HG02623 (cell line): ENCODE results near the gene TPO.
"Not testable (repeated sequence)": the region's sequence is repeated elsewhere in the genome, so short reads cannot be mapped to it uniquely, and the experiment has no call there.

Experiments
- ATAC-seq: cut with Tn5 transposase; IDR thresholded peaks from one replicate; pipeline ENCODE4 v1.9.1; 2021; ENCODE audit warnings: moderate library complexity; ENCODE audit not compliant: unreplicated experiment

TPO gene

GRCh38 chr2:1413156-1413710 is at the start of gene TPO:
TPO (plus strand) TSS chr2:1413463; CDS start chr2:1414409, 946 bp downstream.
- no peak for ATAC-seq

GRCh38 chr2:1366546-1367134 is 46.6 kb upstream of the TPO start:
- ATAC-seq = no peak

- ATAC-seq = no peak
Observed at GRCh38 chr2:1367601-1368000, 45.7 kb upstream of the TPO start.

GRCh38 chr2:1369905-1370304 is 43.4 kb upstream of the TPO start:
- ATAC-seq = no peak

- ATAC-seq = no peak
Observed at GRCh38 chr2:1370461-1370860, 42.8 kb upstream of the TPO start.

- ATAC-seq = no peak
Observed at GRCh38 chr2:1371082-1371481, 42.2 kb upstream of the TPO start.

- ATAC-seq = no peak
Observed at GRCh38 chr2:1373830-1374229, 39.4 kb upstream of the TPO start.

- ATAC-seq = no peak
Observed at GRCh38 chr2:1374287-1374686, 39.0 kb upstream of the TPO start.

- ATAC-seq = no peak
Observed at GRCh38 chr2:1375794-1376193, 37.5 kb upstream of the TPO start.

GRCh38 chr2:1377473-1377872 is 35.8 kb upstream of the TPO start:
- ATAC-seq = no peak

GRCh38 chr2:1378456-1379150 is 34.7 kb upstream of the TPO start:
- no peak for ATAC-seq

GRCh38 chr2:1381644-1382043 is 31.6 kb upstream of the TPO start:
- ATAC-seq = no peak

GRCh38 chr2:1387954-1388725 is 25.1 kb upstream of the TPO start:
- not testable (repeated sequence) for ATAC-seq

- not testable (repeated sequence) for ATAC-seq
Observed at GRCh38 chr2:1390118-1390517, 23.1 kb upstream of the TPO start.

GRCh38 chr2:1393321-1393720 is 19.9 kb upstream of the TPO start:
- no peak for ATAC-seq

GRCh38 chr2:1394709-1395408 is 18.4 kb upstream of the TPO start:
- ATAC-seq = no peak

GRCh38 chr2:1397350-1397749 is 15.9 kb upstream of the TPO start:
- no peak for ATAC-seq

GRCh38 chr2:1398191-1398590 is 15.1 kb upstream of the TPO start:
- ATAC-seq = no peak

- ATAC-seq = no peak
Observed at GRCh38 chr2:1400943-1401735, 12.1 kb upstream of the TPO start.

- no peak for ATAC-seq
Observed at GRCh38 chr2:1402064-1402463, 11.2 kb upstream of the TPO start.
